Measurements from ENCODE around the gene LSM7.

DNA sequence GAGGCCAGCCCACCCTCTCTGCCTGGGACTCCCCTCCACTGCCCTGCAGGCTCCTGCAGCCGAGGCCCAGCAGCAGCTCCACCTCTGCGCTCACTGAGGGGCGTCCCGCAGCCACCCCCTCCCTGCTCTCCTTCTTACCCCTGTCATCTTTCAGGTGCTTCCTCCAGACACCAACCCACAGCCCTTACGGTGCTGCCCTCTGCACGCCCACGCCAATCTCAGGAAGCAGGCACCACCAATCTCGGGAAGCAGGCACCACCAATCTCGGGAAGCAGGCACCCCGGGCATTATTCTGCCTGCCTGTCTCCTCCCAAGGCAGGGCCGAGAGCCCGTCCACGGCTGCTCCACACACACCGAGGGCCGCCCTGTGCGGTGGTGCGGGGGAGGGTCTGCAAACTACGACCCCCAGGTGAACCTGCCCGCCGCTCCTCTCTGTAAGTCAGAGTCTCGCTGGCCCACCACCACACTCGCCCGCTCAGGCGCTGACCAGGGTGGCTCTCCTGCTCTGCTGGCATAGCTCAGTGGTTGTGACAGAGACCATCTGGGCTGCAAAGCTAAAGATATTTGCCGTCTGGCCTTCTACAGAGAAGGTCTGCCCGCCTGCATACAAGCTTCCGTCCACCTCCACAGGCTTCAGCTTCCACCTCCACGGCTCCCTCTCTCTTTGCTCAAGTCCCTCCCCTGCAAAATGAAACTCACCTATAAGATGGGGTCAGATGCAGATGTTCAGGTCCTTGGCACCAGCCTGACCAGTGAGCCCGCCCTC, 2.9 kb downstream of the LSM7 start:
- TF ChIP-seq CTCF (IDR thresholded peaks at IDR 0.05; ENCODE audit: insufficient read depth, low read length) (no peak), SPI1 (IDR thresholded peaks at IDR 0.05; ENCODE audit: borderline replicate concordance, low read depth) (no peak), POLR2AphosphoS5 (IDR thresholded peaks at IDR 0.05; ENCODE audit: low read depth) (no peak), GABPA (IDR thresholded peaks at IDR 0.05; ENCODE audit: low read depth) (no peak), REST (IDR thresholded peaks at IDR 0.05; ENCODE audit: insufficient replicate concordance, low read depth) (no peak)

Data from HL-60 (cell line).